Right ventricle myocardium superior (tissue), 1 donor: ENCODE measurements around the gene SUSD3. TPM values are rescaled to one million over a fixed set of nuclear protein-coding genes. Genes with fewer than 3 reads are reported as not detected.
"Not testable (repeated sequence)": the region's sequence is repeated elsewhere in the genome, so short reads cannot be mapped to it uniquely, and the experiment has no call there.

ENCODE experiments used
- ATAC-seq: fragments of 200-7000 bp; cut with Tn5 transposase; one replicate; pipeline ENCODE4 v1.9.1; 2020; ENCODE audit warnings: mild to moderate bottlenecking; ENCODE audit not compliant: poor library complexity
- DNase-seq: peaks from one replicate; pipeline ENCODE4 v3.0.0-alpha.2; 2020
- intact Hi-C: fragments of 100-400 bp; cut with DNase I; formaldehyde crosslinking; loops from one replicate; pipeline ENCODE4 v1.11.2; 2022
- long read RNA-seq: library from polyadenylated mRNA; unstranded; transcript quantifications from one replicate; pipeline ENCODE4 v2.0.0, GENCODE V29; 2021
- total RNA-seq: library from RNA; stranded (reverse); fragmentation: NEBNext Ultra II Directional; extraction: Animal tissue kit (Norgen Biotek cat#: 25700); gene quantifications from one replicate; pipeline ENCODE4 v1.2.1, GENCODE V29; 2021
- donor health status: DM: no; HTN: yes; CAD: no; lungs with severe emphysema.

SUSD3 gene
- total RNA-seq = 0.56 TPM
- long read RNA-seq = 0 reads

- intact Hi-C loops = no loop called here
- ATAC-seq = peak; percentile 81
- peak; percentile 76 for DNase-seq
Observed at GRCh38 chr9:93058355-93059010, at the start of gene SUSD3. Gene SUSD3, plus strand, starts transcription at chr9:93058701. Its CDS starts 42 bp downstream, at chr9:93058743.

- DNase-seq = no peak
- intact Hi-C loops = no loop called here
- ATAC-seq = no peak
Observed at GRCh38 chr9:93009337-93010015, 49.0 kb upstream of the SUSD3 start.

GRCh38 chr9:93010056-93010455 lies 48.4 kb upstream of the SUSD3 start:
- ATAC-seq = no peak
- intact Hi-C loops = no loop called here
- no peak for DNase-seq

GRCh38 chr9:93010704-93011103 lies 47.8 kb upstream of the SUSD3 start:
- DNase-seq (no peak), ATAC-seq (no peak)
- intact Hi-C loops = no loop called here

- DNase-seq = no peak
- no peak for ATAC-seq
- intact Hi-C loops = no loop called here
Observed at GRCh38 chr9:93011114-93011513, 47.4 kb upstream of the SUSD3 start.

GRCh38 chr9:93012963-93013855 lies 45.3 kb upstream of the SUSD3 start:
- ATAC-seq = no peak
- intact Hi-C loops = no loop called here
- no peak for DNase-seq

- intact Hi-C loops = no loop called here
- DNase-seq = no peak
- no peak for ATAC-seq
Observed at GRCh38 chr9:93013856-93014582, 44.5 kb upstream of the SUSD3 start.

GRCh38 chr9:93015190-93015589 lies 43.3 kb upstream of the SUSD3 start:
- intact Hi-C loops, ATAC-seq, DNase-seq: not testable (repeated sequence)

GRCh38 chr9:93017621-93018020 lies 40.9 kb upstream of the SUSD3 start:
- intact Hi-C loops = no loop called here
- no peak for DNase-seq
- no peak for ATAC-seq

GRCh38 chr9:93020151-93020550 lies 38.4 kb upstream of the SUSD3 start:
- DNase-seq (peak; percentile 13), ATAC-seq (no peak)
- intact Hi-C loops = no loop called here

- DNase-seq (peak; percentile 27), ATAC-seq (no peak)
- intact Hi-C loops = no loop called here
Observed at GRCh38 chr9:93020771-93021670, 37.5 kb upstream of the SUSD3 start.

- DNase-seq = no peak
- intact Hi-C loops = no loop called here
- no peak for ATAC-seq
Observed at GRCh38 chr9:93022066-93022465, 36.4 kb upstream of the SUSD3 start.

- peak; percentile 27 for DNase-seq
- intact Hi-C loops = no loop called here
- ATAC-seq = no peak
Observed at GRCh38 chr9:93022721-93023520, 35.6 kb upstream of the SUSD3 start.

GRCh38 chr9:93023521-93023815 lies 35.0 kb upstream of the SUSD3 start:
- ATAC-seq = no peak
- peak; percentile 32 for DNase-seq

GRCh38 chr9:93024646-93024910 lies 33.9 kb upstream of the SUSD3 start:
- intact Hi-C loops = no loop called here
- DNase-seq (no peak), ATAC-seq (no peak)

More at GRCh38 chr9:93023521-93023815, 35.0 kb upstream of the SUSD3 start:
- intact Hi-C loops = no loop called here

- intact Hi-C loops = no loop called here
- DNase-seq (peak; percentile 28), ATAC-seq (no peak)
Observed at GRCh38 chr9:93024986-93025630, 33.4 kb upstream of the SUSD3 start.

GRCh38 chr9:93025736-93026135 lies 32.8 kb upstream of the SUSD3 start:
- ATAC-seq = no peak
- intact Hi-C loops = no loop called here
- DNase-seq = peak; percentile 24
